Tibial artery (tissue), 4 donors: ENCODE results near the gene CNNM3.

Experiments
- DNase-seq, 2 donors: peaks; one replicate each; pipeline ENCODE4 v3.0.0-alpha.2; 2019
- H3K27ac ChIP-seq, 2 donors: fragments of 200-600 bp; sonication (generic) in 1 of 2; 1 replicate in 1 of 2; 2 replicates in 1 of 2; pipeline ENCODE4 v1.5.1; 2018 to 2019; ENCODE audit warnings: mild to moderate bottlenecking in 1 of 2
- H3K27me3 ChIP-seq, 2 donors: fragments of 200-600 bp; sonication (generic) in 1 of 2; one replicate each; pipeline versions ENCODE4 v1.5.1 to v1.6.0; 2016 to 2019
- H3K36me3 ChIP-seq, 3 donors: fragments of 200-600 bp; sonication (generic) in 2 of 3; one replicate each; pipeline ENCODE4 v1.5.1; 2016 to 2019; ENCODE audit warnings: mild to moderate bottlenecking in 2 of 3
- H3K4me1 ChIP-seq, 4 donors: fragments of 200-600 bp; sonication (generic) in 2 of 4; 1 replicate in 3 of 4; 2 replicates in 1 of 4; pipeline ENCODE4 v1.5.1; 2016 to 2019
- H3K4me3 ChIP-seq, 2 donors: fragments of 200-600 bp; sonication (generic) in 1 of 2; 1 replicate in 1 of 2; 2 replicates in 1 of 2; pipeline ENCODE4 v1.5.1; 2018 to 2019; ENCODE audit warnings: mild to moderate bottlenecking in 2 of 2
- H3K9me3 ChIP-seq, 3 donors: fragments of 200-600 bp; sonication (generic) in 1 of 3; one replicate each; pipeline ENCODE4 v1.5.1; 2016 to 2019
- CTCF ChIP-seq, 2 experiments: fragments of 200-600 bp in 1 of 2; fragments of 450-650 bp in 1 of 2; IDR thresholded peaks; one replicate each; pipeline ENCODE4 v1.5.1; 2017 to 2019; ENCODE audit warnings: antibody characterized with exemption in 2 of 2, mild to moderate bottlenecking in 1 of 2, moderate library complexity in 1 of 2
- intact Hi-C: fragments of 100-400 bp; cut with DNase I; formaldehyde crosslinking; loops from one replicate; pipeline ENCODE4 v1.15.0; 2023; ENCODE audit warnings: low total_unique reads

CNNM3 gene

GRCh38 chr2:96819876-96820511 is 3.9 kb downstream of the CNNM3 start:
- H3K27me3 ChIP-seq, result no peaks in the 10 kb centered on the region
- H3K4me3 ChIP-seq, result no peak overlapping the region
- DNase-seq, result no peak
- no peaks in the 10 kb centered on the region for H3K9me3 ChIP-seq
- peaks cover 0 to 24% (median 19%) of the 10 kb centered on the region in 3 donors for H3K36me3 ChIP-seq
- no peak for TF ChIP-seq CTCF (IDR thresholded peaks at IDR 0.05)
- H3K27ac ChIP-seq, result no peak overlapping the region
- peaks cover 0 to 59% (median 39%) of the 10 kb centered on the region in 4 donors for H3K4me1 ChIP-seq
- intact Hi-C loops, result loop anchor here (5.0 kb wide), 1 partner anchor 37 kb away; the partner anchor contains the start of gene ANKRD39

GRCh38 chr2:96821113-96821675 is 5.1 kb downstream of the CNNM3 start:
- H3K9me3 ChIP-seq, result no peaks in the 10 kb centered on the region
- no peak for TF ChIP-seq CTCF (IDR thresholded peaks at IDR 0.05)
- intact Hi-C loops, result no loop called here
- no peak overlapping the region for H3K27ac ChIP-seq
- H3K27me3 ChIP-seq, result no peaks in the 10 kb centered on the region
- peaks cover 12 to 35% (median 31%) of the 10 kb centered on the region in 3 donors for H3K36me3 ChIP-seq
- no peak for DNase-seq
- no peak overlapping the region for H3K4me3 ChIP-seq
- peaks cover 0 to 56% (median 37%) of the 10 kb centered on the region in 4 donors for H3K4me1 ChIP-seq

- TF ChIP-seq CTCF (IDR thresholded peaks at IDR 0.05), result no peak
Measured at GRCh38 chr2:96822786-96823185, 6.7 kb downstream of the CNNM3 start.

GRCh38 chr2:96823198-96823597 is 7.1 kb downstream of the CNNM3 start:
- Histone ChIP-seq H3K27me3 (no peaks in the 10 kb centered on the region), H3K9me3 (no peaks in the 10 kb centered on the region), H3K36me3 (peaks cover 32 to 53% (median 51%) of the 10 kb centered on the region in 3 donors), H3K4me1 (peaks cover 0 to 43% (median 24%) of the 10 kb centered on the region in 4 donors), H3K4me3 (no peak overlapping the region), H3K27ac (no peak overlapping the region)
- no peak for DNase-seq
- intact Hi-C loops, result no loop called here
- no peak for TF ChIP-seq CTCF (IDR thresholded peaks at IDR 0.05)

More at GRCh38 chr2:96822786-96823185, 6.7 kb downstream of the CNNM3 start:
- H3K27ac ChIP-seq, result no peak overlapping the region
- H3K4me3 ChIP-seq, result no peak overlapping the region
- intact Hi-C loops, result no loop called here
- no peaks in the 10 kb centered on the region for H3K9me3 ChIP-seq
- H3K27me3 ChIP-seq, result no peaks in the 10 kb centered on the region
- no peak for DNase-seq
- H3K4me1 ChIP-seq, result peaks cover 0 to 48% (median 28%) of the 10 kb centered on the region in 4 donors
- H3K36me3 ChIP-seq, result peaks cover 28 to 50% (median 46%) of the 10 kb centered on the region in 3 donors

- Histone ChIP-seq H3K36me3 (peaks cover 43 to 61% (median 51%) of the 10 kb centered on the region in 3 donors), H3K27ac (no peak overlapping the region), H3K27me3 (no peaks in the 10 kb centered on the region), H3K9me3 (no peaks in the 10 kb centered on the region), H3K4me1 (peaks cover 0 to 33% (median 14%) of the 10 kb centered on the region in 4 donors), H3K4me3 (no peak overlapping the region)
- DNase-seq, result no peak
- intact Hi-C loops, result no loop called here
- TF ChIP-seq CTCF (IDR thresholded peaks at IDR 0.05), result no peak
Measured at GRCh38 chr2:96824079-96824870, 8.2 kb downstream of the CNNM3 start.
